Tibial artery (tissue), 4 donors: ENCODE data around the gene ROBO2.

Experiments
- DNase-seq, 2 donors: peaks; one replicate each; pipeline ENCODE4 v3.0.0-alpha.2; 2019
- H3K27ac ChIP-seq, 2 donors: fragments of 200-600 bp; sonication (generic) in 1 of 2; 1 replicate in 1 of 2; 2 replicates in 1 of 2; pipeline ENCODE4 v1.5.1; 2018 to 2019; ENCODE audit warnings: mild to moderate bottlenecking in 1 of 2
- H3K27me3 ChIP-seq, 2 donors: fragments of 200-600 bp; sonication (generic) in 1 of 2; one replicate each; pipeline versions ENCODE4 v1.5.1 to v1.6.0; 2016 to 2019
- H3K36me3 ChIP-seq, 3 donors: fragments of 200-600 bp; sonication (generic) in 2 of 3; one replicate each; pipeline ENCODE4 v1.5.1; 2016 to 2019; ENCODE audit warnings: mild to moderate bottlenecking in 2 of 3
- H3K4me1 ChIP-seq, 4 donors: fragments of 200-600 bp; sonication (generic) in 2 of 4; 1 replicate in 3 of 4; 2 replicates in 1 of 4; pipeline ENCODE4 v1.5.1; 2016 to 2019
- H3K4me3 ChIP-seq, 2 donors: fragments of 200-600 bp; sonication (generic) in 1 of 2; 1 replicate in 1 of 2; 2 replicates in 1 of 2; pipeline ENCODE4 v1.5.1; 2018 to 2019; ENCODE audit warnings: mild to moderate bottlenecking in 2 of 2
- H3K9me3 ChIP-seq, 3 donors: fragments of 200-600 bp; sonication (generic) in 1 of 3; one replicate each; pipeline ENCODE4 v1.5.1; 2016 to 2019
- intact Hi-C: fragments of 100-400 bp; cut with DNase I; formaldehyde crosslinking; loops from one replicate; pipeline ENCODE4 v1.15.0; 2023; ENCODE audit warnings: low total_unique reads
- TF ChIP-seq, protein P1 (sequence below), 2 experiments: fragments of 200-600 bp in 1 of 2; fragments of 450-650 bp in 1 of 2; IDR thresholded peaks; one replicate each; pipeline ENCODE4 v1.5.1; 2017 to 2019; ENCODE audit warnings: antibody characterized with exemption in 2 of 2, mild to moderate bottlenecking in 1 of 2, moderate library complexity in 1 of 2

ROBO2 gene, protein sequence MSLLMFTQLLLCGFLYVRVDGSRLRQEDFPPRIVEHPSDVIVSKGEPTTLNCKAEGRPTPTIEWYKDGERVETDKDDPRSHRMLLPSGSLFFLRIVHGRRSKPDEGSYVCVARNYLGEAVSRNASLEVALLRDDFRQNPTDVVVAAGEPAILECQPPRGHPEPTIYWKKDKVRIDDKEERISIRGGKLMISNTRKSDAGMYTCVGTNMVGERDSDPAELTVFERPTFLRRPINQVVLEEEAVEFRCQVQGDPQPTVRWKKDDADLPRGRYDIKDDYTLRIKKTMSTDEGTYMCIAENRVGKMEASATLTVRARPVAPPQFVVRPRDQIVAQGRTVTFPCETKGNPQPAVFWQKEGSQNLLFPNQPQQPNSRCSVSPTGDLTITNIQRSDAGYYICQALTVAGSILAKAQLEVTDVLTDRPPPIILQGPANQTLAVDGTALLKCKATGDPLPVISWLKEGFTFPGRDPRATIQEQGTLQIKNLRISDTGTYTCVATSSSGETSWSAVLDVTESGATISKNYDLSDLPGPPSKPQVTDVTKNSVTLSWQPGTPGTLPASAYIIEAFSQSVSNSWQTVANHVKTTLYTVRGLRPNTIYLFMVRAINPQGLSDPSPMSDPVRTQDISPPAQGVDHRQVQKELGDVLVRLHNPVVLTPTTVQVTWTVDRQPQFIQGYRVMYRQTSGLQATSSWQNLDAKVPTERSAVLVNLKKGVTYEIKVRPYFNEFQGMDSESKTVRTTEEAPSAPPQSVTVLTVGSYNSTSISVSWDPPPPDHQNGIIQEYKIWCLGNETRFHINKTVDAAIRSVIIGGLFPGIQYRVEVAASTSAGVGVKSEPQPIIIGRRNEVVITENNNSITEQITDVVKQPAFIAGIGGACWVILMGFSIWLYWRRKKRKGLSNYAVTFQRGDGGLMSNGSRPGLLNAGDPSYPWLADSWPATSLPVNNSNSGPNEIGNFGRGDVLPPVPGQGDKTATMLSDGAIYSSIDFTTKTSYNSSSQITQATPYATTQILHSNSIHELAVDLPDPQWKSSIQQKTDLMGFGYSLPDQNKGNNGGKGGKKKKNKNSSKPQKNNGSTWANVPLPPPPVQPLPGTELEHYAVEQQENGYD (N-terminal part only)

DNA sequence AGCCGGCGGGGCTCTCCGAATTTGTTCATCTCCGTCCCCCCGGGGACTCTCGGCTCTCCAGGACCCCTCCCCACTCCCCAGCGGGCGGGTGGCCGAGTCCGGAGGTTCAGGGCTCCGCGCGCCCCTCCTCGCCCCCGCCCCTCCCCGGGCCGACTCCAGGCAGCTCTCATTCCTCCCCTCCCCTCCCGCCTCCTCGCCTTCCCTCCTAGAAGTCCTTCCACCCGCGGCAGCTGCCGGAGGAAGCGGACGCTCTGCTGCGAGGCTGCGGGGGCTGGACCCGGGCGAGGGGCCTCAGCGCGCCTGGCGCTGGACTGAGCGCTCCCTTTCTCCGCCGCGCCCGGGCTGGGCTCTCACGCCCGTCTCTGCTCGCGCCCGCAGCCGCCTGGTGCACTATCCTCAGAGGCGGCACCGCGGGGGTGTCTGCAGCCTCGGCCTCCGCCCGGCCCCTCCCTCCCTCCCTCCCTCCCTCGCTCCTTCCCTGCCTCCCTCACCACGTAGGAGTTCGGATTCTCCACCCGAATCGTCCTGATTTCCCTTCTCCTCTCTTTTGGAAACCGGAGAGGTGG lies at the start of gene ROBO2:
ROBO2 (plus strand) TSS at position 494 of the 566 bp plus-strand sequence. CDS start 687 bp downstream, outside the sequence.
- no peaks in the 10 kb centered on the region for H3K36me3 ChIP-seq
- H3K27me3 ChIP-seq = no peaks in the 10 kb centered on the region
- H3K4me3 ChIP-seq = peak within 1 kb of the TSS; percentile 55 to 57
- TF ChIP-seq, protein P1, sequence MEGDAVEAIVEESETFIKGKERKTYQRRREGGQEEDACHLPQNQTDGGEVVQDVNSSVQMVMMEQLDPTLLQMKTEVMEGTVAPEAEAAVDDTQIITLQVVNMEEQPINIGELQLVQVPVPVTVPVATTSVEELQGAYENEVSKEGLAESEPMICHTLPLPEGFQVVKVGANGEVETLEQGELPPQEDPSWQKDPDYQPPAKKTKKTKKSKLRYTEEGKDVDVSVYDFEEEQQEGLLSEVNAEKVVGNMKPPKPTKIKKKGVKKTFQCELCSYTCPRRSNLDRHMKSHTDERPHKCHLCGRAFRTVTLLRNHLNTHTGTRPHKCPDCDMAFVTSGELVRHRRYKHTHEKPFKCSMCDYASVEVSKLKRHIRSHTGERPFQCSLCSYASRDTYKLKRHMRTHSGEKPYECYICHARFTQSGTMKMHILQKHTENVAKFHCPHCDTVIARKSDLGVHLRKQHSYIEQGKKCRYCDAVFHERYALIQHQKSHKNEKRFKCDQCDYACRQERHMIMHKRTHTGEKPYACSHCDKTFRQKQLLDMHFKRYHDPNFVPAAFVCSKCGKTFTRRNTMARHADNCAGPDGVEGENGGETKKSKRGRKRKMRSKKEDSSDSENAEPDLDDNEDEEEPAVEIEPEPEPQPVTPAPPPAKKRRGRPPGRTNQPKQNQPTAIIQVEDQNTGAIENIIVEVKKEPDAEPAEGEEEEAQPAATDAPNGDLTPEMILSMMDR (IDR thresholded peaks at IDR 0.05) = no peak
- H3K9me3 ChIP-seq = no peaks in the 10 kb centered on the region
- H3K27ac ChIP-seq = peak within 1 kb of the TSS; percentile 30 to 35
- intact Hi-C loops = loop anchor here (5.0 kb wide), 2 partner anchors 213 to 1603 kb away; no protein-coding TSS in a partner anchor
- DNase-seq = peak in 1 of 2 donors; percentile 22
- peaks cover 0 to 22% (median 12%) of the 10 kb centered on the region in 4 donors for H3K4me1 ChIP-seq

DNA sequence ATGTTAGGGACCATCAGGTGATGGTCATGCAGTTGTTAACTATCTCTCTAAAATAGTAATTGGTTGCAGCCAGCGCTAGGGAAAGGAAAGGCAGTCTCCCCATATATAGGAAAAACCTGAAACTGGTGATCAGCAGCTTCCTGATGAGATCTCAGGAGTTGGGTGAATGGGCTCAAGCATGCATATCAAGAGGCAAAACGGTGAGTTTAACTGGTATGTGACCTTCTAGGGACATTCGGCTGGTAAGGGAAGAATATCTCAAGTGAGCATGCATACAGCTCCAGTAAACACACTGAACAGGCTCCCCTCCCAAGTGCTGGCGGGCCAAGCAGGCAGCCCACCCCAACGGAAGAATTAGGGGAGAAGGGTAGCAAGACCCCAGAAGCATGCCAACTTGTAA lies 49.3 kb upstream of the ROBO2 start:
- Histone ChIP-seq H3K27ac (no peak overlapping the region), H3K4me1 (no peaks in the 10 kb centered on the region), H3K36me3 (no peaks in the 10 kb centered on the region), H3K9me3 (no peaks in the 10 kb centered on the region), H3K4me3 (no peak overlapping the region), H3K27me3 (no peaks in the 10 kb centered on the region)
- intact Hi-C loops = no loop called here
- no peak for DNase-seq
- TF ChIP-seq, protein P1 (IDR thresholded peaks at IDR 0.05) = no peak

DNA sequence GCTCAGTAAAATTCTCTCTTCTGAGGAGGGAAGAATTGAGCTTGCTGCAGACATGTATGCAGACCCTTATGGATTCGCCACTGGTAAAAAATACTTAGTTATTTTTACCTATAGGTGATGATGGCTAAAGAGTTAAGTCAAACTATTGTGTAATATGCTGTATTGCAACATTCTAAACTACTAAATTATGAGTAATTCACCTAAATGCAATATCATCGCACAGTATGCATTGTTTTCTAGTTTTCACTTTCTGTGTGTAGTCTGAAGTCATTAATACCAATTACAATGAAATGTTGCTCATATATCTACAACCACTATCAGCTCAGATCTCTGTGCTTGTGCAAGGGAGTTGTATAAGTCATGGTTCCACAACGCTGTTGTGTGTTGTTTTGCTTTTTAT lies 48.7 kb upstream of the ROBO2 start:
- no peaks in the 10 kb centered on the region for H3K9me3 ChIP-seq
- H3K36me3 ChIP-seq = no peaks in the 10 kb centered on the region
- H3K4me3 ChIP-seq = no peak overlapping the region
- DNase-seq = no peak
- no peaks in the 10 kb centered on the region for H3K27me3 ChIP-seq
- intact Hi-C loops = no loop called here
- no peaks in the 10 kb centered on the region for H3K4me1 ChIP-seq
- H3K27ac ChIP-seq = no peak overlapping the region
- TF ChIP-seq, protein P1 (IDR thresholded peaks at IDR 0.05) = no peak

DNA sequence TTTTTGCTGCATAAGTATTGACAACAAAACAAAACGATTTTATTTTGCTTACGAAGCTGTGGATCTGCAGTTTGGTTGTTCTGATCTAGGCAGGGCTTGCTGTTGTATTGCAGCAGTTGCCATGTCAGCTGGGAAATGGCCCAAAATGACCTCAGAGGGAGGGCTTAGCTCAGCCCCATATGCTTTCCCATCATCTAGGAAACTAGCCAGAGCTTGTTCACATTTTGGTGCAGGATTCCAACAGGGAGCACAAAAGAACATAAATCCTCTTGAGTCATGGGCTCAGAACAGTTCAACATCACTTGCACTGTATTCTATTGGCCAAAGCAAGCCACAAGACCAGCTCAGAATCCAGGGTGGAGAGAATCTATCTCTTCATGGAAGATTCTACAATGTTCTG lies 42.2 kb upstream of the ROBO2 start:
- no peak overlapping the region for H3K4me3 ChIP-seq
- H3K4me1 ChIP-seq = no peaks in the 10 kb centered on the region
- TF ChIP-seq, protein P1 (IDR thresholded peaks at IDR 0.05) = no peak
- H3K36me3 ChIP-seq = no peaks in the 10 kb centered on the region
- intact Hi-C loops = no loop called here
- H3K9me3 ChIP-seq = no peaks in the 10 kb centered on the region
- H3K27ac ChIP-seq = no peak overlapping the region
- no peak for DNase-seq
- H3K27me3 ChIP-seq = no peaks in the 10 kb centered on the region

DNA sequence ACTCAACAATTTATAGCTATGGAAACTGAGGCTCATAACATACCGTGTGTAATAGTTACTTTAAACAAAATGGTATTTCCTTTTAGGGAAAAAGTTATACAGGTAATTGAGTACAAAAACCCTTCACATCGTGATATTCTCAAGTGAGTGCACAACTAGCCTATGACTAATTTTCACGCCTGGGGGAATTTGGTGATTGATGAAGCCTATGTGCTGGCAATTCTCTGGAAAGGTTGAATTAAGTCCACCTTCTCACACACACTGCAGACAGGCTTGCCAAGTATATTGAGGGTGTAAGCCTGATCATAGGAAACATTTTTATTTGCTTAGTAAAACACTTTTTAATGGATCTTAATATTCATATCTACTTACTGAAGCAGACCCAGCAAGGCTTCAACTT lies 41.3 kb upstream of the ROBO2 start:
- H3K36me3 ChIP-seq = no peaks in the 10 kb centered on the region
- no peaks in the 10 kb centered on the region for H3K27me3 ChIP-seq
- H3K9me3 ChIP-seq = no peaks in the 10 kb centered on the region
- no peaks in the 10 kb centered on the region for H3K4me1 ChIP-seq
- H3K27ac ChIP-seq = no peak overlapping the region
- TF ChIP-seq, protein P1 (IDR thresholded peaks at IDR 0.05) = no peak
- no peak for DNase-seq
- intact Hi-C loops = no loop called here
- no peak overlapping the region for H3K4me3 ChIP-seq
